Placental epithelial cell (primary cell): ENCODE measurements around the gene BCLAF1. TPM values are rescaled to one million over a fixed set of nuclear protein-coding genes. Genes with fewer than 3 reads are reported as not detected.

Experiments used
- small RNA-seq: library from RNA; depleted of rRNA; stranded (forward); fragments of <200 nt; gene quantifications from one replicate; pipeline ENCODE3, GENCODE V24; 2012
- total RNA-seq: library from RNA; depleted of rRNA; stranded (reverse); fragments of >200 nt; gene quantifications from 2 replicates; pipeline ENCODE4 v1.2.3, GENCODE V29; 2012

The BCLAF1 gene, protein sequence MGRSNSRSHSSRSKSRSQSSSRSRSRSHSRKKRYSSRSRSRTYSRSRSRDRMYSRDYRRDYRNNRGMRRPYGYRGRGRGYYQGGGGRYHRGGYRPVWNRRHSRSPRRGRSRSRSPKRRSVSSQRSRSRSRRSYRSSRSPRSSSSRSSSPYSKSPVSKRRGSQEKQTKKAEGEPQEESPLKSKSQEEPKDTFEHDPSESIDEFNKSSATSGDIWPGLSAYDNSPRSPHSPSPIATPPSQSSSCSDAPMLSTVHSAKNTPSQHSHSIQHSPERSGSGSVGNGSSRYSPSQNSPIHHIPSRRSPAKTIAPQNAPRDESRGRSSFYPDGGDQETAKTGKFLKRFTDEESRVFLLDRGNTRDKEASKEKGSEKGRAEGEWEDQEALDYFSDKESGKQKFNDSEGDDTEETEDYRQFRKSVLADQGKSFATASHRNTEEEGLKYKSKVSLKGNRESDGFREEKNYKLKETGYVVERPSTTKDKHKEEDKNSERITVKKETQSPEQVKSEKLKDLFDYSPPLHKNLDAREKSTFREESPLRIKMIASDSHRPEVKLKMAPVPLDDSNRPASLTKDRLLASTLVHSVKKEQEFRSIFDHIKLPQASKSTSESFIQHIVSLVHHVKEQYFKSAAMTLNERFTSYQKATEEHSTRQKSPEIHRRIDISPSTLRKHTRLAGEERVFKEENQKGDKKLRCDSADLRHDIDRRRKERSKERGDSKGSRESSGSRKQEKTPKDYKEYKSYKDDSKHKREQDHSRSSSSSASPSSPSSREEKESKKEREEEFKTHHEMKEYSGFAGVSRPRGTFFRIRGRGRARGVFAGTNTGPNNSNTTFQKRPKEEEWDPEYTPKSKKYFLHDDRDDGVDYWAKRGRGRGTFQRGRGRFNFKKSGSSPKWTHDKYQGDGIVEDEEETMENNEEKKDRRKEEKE
- 90.7 and 108 TPM in 2 replicates for total RNA-seq

DNA sequence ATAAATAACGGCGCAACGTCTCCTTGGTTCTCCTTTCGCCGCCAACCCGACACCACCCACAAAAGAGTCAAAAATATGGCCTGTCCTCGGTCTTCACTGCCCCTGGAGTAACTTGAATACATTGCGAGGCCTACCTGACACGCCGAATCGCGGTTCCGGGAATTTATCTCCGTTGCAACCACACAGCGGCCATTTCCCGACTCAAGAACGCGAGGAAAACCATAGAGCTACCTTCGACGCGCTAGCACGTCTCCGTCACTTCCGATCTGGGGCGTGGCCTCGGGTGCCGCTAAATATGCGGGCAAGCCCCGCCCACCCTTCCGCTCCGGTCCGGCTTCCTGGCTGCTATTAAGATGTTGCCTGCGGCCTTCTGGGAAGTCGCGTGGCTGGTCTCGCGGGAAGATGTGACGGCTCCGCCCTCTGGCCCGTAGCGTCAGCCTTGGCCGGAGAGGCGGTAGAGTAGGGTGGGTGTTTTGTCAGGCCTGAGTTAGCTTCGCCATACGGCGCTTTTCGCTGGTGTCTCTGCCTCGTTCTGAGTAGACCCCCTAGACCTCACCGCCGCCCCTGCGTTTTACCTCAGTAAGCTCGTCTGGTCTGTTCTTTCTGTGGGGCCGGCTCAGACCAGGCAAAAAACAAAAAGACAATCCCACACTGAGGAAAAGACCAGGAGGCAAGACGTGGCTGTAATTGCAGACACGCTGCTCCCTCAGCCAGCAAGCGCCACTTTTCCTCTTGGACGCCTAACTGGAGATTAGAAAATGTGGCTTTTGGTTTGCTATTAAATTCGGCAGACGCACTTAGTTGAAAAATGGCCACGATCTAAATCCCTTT lies at the start of gene BCLAF1:
Gene BCLAF1, minus strand, starts transcription at position 268 of the 831 bp plus-strand sequence. CDS start 9,980 bp downstream, outside the sequence.

DNA sequence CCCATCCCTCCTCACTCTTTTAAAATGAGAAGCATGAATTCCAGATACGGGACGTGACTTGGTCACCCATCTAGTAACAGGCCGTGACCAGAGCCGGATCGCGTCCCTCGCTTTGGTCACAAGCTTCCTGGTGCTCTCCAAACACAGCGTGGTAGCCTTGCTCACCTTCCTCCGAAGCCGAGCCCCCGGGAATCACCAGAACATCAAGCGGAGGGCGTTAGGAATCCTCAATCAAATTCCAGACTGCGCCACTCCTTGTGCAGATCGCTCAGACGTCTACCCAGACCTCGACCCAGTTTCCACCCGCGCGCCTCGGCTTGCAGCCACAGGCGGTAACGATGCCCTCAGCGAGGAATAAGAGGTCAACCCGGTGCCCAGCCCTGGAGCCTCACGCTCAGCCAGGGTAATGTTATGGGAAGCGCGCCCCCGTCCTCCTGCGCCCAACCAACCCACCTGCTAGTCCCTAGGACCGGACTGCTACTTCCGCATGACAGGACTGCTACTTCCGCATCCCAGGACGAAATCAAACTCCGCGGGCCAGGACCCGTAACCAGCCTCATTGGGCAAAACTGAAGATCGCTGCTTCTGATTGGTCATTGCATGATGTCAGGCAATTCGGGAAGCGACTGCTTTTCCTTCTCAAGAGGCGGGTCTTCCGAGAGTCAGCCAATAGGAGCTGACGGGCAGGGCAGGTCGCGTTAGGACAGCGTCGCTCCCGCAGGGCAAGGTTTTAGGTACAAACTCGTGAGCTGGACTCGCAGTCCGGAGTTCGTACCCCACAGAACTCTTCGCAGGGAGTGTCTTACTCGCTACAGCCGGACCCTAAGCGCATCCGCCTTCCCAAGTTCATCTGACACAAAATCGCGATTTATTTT lies 39.6 kb downstream of the BCLAF1 start, which contains the start of gene MTFR2:
Gene MTFR2, minus strand, starts transcription at position 501 of the 875 bp plus-strand sequence. CDS start 1,212 bp downstream, outside the sequence.

Small RNAs within 50 kb of the gene (small RNA-seq; reads per million reads assigned to genes)
- not detected for gene AL023284.1

Other genes starting within 250 kb of the BCLAF1 start
- gene MTFR2, start 39.5 kb downstream of the BCLAF1 start, total RNA-seq = 2.0 and 2.4 TPM in 2 replicates